Measurements from ENCODE around the gene GOSR2.

DNA sequence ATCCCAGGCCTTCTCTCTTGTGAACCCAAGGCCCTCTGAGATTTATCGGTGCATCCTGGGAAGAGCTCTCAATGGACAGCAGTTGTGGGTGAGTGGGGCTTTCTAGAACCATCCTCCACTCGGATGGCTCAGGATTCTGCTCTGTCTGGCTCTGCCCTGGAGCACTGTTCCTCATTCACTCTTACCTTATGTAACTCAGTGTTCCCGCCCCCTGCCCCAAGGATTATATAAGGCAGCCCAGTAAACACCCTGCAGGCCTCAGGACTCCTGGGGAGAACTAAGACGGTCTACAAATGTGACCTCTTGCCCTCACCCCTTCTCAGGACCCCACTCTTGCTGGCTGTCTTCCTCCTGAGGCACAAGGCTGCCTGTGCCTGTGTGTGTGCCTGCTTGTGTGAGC, 52.3 kb downstream of the GOSR2 start:
- TF ChIP-seq, protein P1, sequence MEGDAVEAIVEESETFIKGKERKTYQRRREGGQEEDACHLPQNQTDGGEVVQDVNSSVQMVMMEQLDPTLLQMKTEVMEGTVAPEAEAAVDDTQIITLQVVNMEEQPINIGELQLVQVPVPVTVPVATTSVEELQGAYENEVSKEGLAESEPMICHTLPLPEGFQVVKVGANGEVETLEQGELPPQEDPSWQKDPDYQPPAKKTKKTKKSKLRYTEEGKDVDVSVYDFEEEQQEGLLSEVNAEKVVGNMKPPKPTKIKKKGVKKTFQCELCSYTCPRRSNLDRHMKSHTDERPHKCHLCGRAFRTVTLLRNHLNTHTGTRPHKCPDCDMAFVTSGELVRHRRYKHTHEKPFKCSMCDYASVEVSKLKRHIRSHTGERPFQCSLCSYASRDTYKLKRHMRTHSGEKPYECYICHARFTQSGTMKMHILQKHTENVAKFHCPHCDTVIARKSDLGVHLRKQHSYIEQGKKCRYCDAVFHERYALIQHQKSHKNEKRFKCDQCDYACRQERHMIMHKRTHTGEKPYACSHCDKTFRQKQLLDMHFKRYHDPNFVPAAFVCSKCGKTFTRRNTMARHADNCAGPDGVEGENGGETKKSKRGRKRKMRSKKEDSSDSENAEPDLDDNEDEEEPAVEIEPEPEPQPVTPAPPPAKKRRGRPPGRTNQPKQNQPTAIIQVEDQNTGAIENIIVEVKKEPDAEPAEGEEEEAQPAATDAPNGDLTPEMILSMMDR (optimal IDR thresholded peaks at IDR 0.05 in 1 of 3, IDR thresholded peaks at IDR 0.05 in 1 of 3, conservative IDR thresholded peaks at IDR 0.05 in 1 of 3; ENCODE audit: extremely low read depth in 1 of 3, insufficient read depth in 2 of 3, low read length in 3 of 3) = no peak
- TF ChIP-seq EZH2 (IDR thresholded peaks at IDR 0.05; ENCODE audit: low read length) = no peak

Data from keratinocyte (primary cell).